GM18861 (cell line): ENCODE results near the gene ZFAND3.

Experiments
- ATAC-seq: cut with Tn5 transposase; IDR thresholded peaks from one replicate; pipeline ENCODE4 v1.9.1; 2021; ENCODE audit not compliant: unreplicated experiment

ZFAND3 gene

DNA sequence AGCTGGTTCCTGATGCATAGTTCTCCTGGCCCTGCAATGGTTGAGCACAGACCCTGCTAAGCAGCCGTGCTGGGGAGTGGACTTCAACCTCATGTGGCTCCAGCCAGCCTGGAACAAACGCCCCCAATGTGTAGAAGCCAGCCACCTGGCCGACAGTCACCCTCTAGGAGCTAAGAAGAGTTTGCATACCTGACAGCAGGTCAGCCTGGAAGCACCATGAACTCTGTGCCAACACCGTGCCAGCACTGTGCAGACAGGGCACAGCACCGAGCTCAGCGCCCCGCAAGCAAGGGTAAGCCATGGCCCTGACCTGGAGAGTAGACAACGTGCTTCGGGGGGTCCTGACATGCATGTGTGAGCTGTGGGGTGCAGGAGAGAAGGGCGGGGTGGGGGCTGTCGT, 356.3 kb downstream of the ZFAND3 start:
- ATAC-seq = no peak

GRCh38 chr6:38176797-38177751, 357.5 kb downstream of the ZFAND3 start:
- no peak for ATAC-seq

DNA sequence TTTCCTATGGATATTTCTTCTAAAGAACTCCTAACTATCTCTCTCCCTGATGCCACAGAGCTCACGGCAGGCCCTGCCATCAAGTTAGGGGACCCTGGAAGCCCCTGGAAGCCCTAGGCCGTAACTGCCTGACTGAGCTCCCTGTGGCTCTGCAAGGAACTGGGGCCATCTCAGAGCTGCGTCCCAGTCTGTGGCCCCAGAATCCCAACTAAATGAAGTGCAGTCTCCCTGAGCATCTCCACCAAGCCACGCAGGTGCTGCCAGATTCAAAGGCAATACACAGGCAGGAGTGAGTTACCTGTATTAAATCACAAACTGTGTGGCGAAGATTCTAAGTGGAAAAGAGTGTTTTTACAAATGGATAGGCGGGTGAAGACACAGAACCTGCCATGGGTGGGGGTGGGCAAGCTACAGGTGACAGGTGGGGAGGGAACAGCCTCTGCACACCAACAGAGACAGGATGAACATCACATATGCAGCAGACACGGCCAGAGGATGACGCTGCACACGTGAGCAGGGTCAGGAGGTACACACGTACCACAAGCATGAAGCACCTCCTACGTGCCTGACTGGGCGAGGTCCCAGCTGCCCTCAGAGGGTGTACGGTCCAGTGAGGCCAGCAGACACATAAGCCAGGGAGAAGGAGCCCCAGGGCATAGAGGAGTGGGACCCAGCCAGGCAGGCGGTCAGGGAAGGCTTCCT, 358.5 kb downstream of the ZFAND3 start:
- ATAC-seq = no peak

- ATAC-seq = no peak
Measured at GRCh38 chr6:38178584-38178886, 359.0 kb downstream of the ZFAND3 start.

DNA sequence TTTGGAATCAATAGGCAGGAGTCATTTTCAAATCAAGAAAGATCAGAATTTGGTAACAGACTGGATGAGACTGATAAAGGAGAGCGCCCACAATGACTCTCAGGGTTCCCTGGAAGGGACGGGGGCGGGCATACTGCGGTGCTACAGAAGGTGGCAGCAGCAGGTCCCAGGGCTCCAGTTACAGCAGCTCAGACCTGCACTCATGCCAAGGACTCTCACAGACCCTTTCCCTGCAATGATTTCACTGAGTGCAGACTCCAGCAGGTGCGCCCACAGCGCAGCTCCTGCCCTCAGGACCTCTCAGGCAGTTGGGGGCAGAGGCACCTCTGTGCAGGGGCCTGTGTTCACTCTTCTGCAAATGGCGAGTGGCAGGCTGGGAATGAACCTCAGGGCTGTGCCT, 359.8 kb downstream of the ZFAND3 start:
- ATAC-seq = no peak

GRCh38 chr6:38179794-38180430, 360.4 kb downstream of the ZFAND3 start:
- ATAC-seq = no peak

GRCh38 chr6:38180586-38180985, 361.1 kb downstream of the ZFAND3 start:
- no peak for ATAC-seq

DNA sequence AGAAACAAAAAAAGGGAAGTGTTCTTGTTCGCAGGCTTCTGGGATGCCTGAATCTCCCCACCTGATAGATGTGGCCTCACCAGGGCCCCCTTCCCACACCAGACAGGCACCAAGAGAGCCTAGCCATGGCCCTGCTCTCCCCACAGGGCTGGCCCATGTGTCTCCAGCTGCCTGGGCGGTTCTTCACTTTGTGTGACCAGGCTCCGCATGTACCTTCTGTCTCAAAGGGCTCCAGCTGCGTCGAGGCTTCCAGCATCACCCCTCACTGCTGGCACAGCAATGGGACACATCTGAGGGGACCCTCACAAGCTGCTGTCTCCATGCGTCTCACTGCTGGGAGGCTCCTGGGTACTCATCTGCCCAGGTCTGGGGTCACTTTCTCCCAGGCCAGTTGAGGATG, 362.9 kb downstream of the ZFAND3 start:
- ATAC-seq = no peak

DNA sequence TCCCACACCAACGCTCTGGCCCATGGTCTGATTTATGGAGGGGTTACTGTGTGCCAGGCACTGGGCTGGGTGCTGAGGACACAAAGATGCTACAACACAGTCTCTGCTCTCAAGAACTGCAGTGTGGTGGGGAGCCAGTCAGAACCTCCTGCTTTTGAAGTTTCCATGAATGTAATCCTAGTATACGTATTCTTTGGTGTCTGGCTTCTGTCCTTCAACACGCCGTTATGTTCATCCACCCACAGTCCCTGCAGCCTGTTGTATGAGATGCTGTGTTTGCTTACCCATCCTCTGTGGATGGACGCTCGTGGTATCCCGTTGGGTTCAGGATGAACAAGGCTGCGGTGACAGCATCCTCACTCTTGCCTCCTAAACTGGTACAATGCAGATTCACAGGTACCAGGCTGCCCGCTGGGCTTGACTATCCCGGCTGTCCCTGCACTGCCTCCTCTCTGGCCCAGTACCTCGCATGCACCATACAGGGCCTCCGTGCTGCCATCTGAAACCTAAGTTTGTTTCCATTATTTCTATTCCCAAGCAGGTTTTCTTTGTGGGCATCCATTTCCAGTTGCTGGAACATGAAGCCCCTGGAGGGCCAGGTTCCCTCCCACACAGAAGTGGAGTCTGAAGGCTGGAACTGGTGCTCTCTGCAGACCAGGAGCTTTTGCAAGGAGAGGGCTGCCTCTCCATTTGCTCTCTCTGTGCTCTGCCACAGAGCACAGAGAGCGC, 364.5 kb downstream of the ZFAND3 start:
- no peak for ATAC-seq

DNA sequence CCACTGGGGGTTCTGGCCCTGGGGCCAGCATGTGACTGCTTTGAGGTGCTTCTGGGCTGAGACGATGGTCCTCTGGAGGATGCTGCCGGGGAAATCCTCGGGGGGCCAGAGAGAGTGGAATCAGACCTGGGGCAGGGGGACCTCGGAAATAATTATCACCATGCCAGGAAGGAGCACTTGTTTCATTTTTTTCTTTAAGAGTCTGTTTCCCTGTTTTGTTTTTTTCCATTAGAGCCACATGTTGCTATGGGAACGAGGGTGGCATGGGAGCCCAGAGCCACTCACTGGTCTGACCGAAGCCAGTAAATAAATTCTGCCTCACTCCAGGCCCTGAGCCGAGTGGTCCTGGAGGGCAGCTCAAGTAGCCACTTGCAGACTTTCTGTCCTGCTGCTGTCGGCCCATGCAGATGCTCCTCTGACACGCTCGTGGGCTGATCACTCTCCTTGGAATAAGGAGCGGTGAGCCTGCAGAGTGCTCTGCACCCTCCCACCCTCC, 365.1 kb downstream of the ZFAND3 start:
- no peak for ATAC-seq

DNA sequence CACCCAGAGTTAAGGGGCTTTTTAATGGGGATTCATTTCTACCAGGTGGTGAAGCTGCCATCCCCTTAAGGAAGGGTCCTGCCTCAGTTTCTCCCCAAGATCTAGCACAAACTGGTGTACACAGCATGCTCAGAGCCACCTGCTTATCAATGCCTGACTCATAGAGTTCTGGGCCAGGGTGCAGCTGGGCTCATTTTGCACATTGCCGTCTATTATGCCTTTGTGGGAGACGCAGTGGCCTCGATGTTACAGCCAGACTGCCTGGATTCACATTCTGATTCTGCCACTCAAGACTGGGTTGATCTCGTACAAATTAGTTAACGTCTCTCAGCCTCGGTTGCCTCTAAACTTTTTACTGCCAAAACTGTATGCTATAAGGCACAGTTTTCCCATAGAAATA, 365.7 kb downstream of the ZFAND3 start:
- no peak for ATAC-seq

DNA sequence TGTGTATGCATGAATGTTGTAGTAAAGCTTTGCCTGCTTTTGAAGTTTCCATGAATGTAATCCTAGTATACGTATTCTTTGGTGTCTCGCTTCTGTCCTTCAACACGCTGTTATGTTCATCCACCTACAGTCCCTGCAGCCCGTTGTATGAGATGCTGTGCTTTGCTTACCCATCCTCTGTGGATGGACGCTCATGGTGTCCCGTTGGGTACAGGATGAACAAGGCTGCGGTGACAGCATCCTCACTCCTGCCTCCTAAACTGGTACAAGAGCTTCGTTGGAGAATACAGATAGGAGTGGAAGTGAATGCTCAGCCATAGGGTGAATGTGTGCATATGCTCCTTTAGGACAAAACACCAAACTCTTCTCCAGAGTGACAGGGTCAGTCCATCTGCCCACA, 366.2 kb downstream of the ZFAND3 start:
- ATAC-seq = no peak

DNA sequence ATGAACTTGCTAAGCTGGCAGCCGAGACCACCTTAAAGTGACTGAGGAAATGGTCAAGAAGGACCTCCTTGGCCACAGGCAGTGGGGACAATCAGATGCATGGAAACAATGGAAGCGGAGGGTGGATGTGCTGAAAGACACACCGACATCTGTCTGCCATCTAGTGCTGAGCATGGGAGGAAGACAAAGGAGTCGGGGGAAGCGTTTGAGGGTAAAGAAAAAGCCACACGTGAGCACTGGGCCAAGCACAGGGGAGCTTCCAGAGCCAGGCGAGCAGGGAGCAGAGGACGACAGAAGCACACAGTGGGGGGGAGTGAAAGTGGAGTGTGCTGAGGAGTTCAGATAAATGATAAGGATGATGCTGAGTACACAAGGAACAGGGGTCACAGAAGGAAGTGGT, 367.8 kb downstream of the ZFAND3 start:
- no peak for ATAC-seq

GRCh38 chr6:38187811-38188590, 368.5 kb downstream of the ZFAND3 start:
- no peak for ATAC-seq

- ATAC-seq = no peak
Measured at GRCh38 chr6:38188677-38189335, 369.3 kb downstream of the ZFAND3 start.

DNA sequence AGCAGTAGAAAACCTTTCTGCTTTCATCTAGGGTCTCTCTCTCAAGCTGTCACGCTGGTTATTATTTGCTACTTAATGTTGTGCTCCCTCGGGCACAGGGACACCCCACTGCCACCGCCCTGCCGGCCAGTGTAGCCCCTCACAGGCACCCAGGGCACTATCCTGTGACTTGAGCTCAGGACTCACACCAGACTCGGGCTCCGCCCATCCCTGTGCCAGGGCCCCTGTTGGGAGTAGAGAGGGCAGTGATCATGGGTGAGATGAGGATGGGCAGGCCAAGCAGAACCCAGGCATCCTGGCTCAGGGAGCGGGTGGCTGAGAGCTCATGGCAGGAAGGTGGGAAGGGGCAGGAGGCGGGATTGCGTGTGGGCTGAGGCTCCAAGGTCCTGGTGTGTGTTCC, 371.9 kb downstream of the ZFAND3 start:
- ATAC-seq = no peak

DNA sequence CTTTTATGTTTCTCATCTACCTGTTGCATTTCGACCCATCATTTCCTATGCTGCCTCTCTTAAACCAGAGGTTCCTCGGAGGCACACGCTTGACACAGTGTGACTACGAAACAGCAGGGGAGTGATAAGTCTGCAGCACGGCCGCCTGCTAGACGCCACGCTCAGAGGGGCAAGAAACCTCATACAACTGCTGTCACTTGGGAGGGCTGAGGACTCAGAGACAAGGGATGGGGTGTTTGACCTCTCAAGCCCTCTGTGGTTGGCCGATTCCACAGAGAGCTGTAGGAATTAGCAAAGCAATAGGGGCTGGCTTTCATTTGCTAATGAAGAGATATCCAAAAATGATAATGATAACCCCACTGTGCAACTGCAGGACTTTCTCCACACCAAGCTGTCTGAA, 372.5 kb downstream of the ZFAND3 start:
- no peak for ATAC-seq

DNA sequence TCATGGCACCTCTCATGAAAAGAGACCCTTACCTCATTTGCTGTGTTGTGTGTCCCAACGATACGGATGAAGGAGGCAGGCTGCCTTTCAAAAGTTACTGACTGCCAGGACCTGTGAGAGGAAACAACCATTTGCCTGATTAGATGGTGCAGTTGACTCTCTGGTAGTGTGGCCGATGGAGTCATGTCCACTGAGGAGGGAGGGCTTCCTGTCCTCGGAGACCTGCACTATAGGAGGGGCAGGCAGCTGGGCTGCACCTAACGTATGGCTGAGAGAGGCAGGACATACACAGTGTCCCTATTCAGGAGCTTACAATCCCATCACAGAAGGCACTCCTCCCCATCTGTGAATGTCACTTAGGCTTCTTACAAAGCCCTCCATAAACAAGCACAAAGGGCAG, 373.0 kb downstream of the ZFAND3 start:
- ATAC-seq = no peak

- no peak for ATAC-seq
Measured at GRCh38 chr6:38193051-38193450, 373.5 kb downstream of the ZFAND3 start.
